ENCODE measurements around the gene BORA.

DNA sequence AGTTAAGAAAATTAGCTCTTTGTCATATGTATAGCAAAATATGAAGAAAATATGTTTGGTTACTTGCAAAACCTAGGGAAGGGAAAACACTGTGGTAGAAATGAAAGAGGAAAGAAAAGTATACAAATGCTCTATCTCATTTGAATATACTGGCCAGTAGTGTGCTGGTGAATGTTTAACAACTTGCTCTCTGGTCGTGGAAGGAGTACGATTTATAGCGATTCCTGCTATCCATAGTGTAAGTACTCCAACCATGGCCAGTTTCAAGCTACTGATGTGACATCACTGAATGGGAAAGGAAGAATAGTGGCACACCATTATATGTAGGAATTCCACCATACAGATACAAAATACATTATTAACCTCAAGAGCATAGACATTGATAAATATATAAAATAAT is 9.3 kb downstream of the BORA start:
- TF ChIP-seq EZH2 (IDR thresholded peaks at IDR 0.05): no peak
- TF ChIP-seq, protein P1, sequence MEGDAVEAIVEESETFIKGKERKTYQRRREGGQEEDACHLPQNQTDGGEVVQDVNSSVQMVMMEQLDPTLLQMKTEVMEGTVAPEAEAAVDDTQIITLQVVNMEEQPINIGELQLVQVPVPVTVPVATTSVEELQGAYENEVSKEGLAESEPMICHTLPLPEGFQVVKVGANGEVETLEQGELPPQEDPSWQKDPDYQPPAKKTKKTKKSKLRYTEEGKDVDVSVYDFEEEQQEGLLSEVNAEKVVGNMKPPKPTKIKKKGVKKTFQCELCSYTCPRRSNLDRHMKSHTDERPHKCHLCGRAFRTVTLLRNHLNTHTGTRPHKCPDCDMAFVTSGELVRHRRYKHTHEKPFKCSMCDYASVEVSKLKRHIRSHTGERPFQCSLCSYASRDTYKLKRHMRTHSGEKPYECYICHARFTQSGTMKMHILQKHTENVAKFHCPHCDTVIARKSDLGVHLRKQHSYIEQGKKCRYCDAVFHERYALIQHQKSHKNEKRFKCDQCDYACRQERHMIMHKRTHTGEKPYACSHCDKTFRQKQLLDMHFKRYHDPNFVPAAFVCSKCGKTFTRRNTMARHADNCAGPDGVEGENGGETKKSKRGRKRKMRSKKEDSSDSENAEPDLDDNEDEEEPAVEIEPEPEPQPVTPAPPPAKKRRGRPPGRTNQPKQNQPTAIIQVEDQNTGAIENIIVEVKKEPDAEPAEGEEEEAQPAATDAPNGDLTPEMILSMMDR (IDR thresholded peaks at IDR 0.05): no peak

All from neural progenitor cell (in vitro differentiated cells).